ENCODE measurements around the gene AKR1D1. TPM values are rescaled to one million over a fixed set of nuclear protein-coding genes. Genes with fewer than 3 reads are reported as not detected.

AKR1D1 gene
- total RNA-seq, 1 donor from 2014 or later: not detected

- Histone ChIP-seq H3K27me3 (no peaks in the 10 kb centered on the region), H3K4me1 (no peaks in the 10 kb centered on the region), H3K27ac (no peak overlapping the region), H3K9me3 (no peaks in the 10 kb centered on the region), H3K4me3 (no peak overlapping the region), H3K36me3 (no peaks in the 10 kb centered on the region)
- TF ChIP-seq CTCF (IDR thresholded peaks at IDR 0.05): no peak
- ATAC-seq (no peak), DNase-seq (no peak)
- intact Hi-C loops (cut with DNase I): no loop called here
These were observed 20.0 kb downstream of the AKR1D1 start for GRCh38 chr7:138095972-138096935.

- H3K27me3 ChIP-seq: no peaks in the 10 kb centered on the region
- H3K4me3 ChIP-seq: no peak overlapping the region
- no peaks in the 10 kb centered on the region for H3K36me3 ChIP-seq
- ATAC-seq: no peak
- H3K27ac ChIP-seq: no peak overlapping the region
- intact Hi-C loops (cut with DNase I): no loop called here
- no peaks in the 10 kb centered on the region for H3K9me3 ChIP-seq
- H3K4me1 ChIP-seq: no peaks in the 10 kb centered on the region
- peak; percentile 25 for TF ChIP-seq CTCF (IDR thresholded peaks at IDR 0.05)
- DNase-seq: no peak
These were observed 20.9 kb downstream of the AKR1D1 start for GRCh38 chr7:138097064-138097741.

- Histone ChIP-seq H3K27ac (no peak overlapping the region), H3K4me1 (no peaks in the 10 kb centered on the region), H3K9me3 (no peaks in the 10 kb centered on the region), H3K27me3 (no peaks in the 10 kb centered on the region), H3K4me3 (no peak overlapping the region), H3K36me3 (no peaks in the 10 kb centered on the region)
- intact Hi-C loops (cut with DNase I): no loop called here
- no peak for TF ChIP-seq CTCF (IDR thresholded peaks at IDR 0.05)
- DNase-seq: no peak
- ATAC-seq: no peak
These were observed 23.6 kb downstream of the AKR1D1 start for GRCh38 chr7:138099813-138100212.

- H3K27ac ChIP-seq: no peak overlapping the region
- no peak overlapping the region for H3K4me3 ChIP-seq
- TF ChIP-seq CTCF (IDR thresholded peaks at IDR 0.05): no peak
- no peaks in the 10 kb centered on the region for H3K4me1 ChIP-seq
- intact Hi-C loops (cut with DNase I): no loop called here
- ATAC-seq (no peak), DNase-seq (no peak)
- H3K36me3 ChIP-seq: no peaks in the 10 kb centered on the region
- no peaks in the 10 kb centered on the region for H3K27me3 ChIP-seq
- H3K9me3 ChIP-seq: no peaks in the 10 kb centered on the region
These were observed 29.0 kb downstream of the AKR1D1 start for GRCh38 chr7:138105221-138105620.

GRCh38 chr7:138115047-138115446 lies 38.8 kb downstream of the AKR1D1 start:
- H3K4me1 ChIP-seq: no peaks in the 10 kb centered on the region
- H3K36me3 ChIP-seq: no peaks in the 10 kb centered on the region
- intact Hi-C loops (cut with DNase I): no loop called here
- TF ChIP-seq CTCF (IDR thresholded peaks at IDR 0.05): no peak
- H3K27me3 ChIP-seq: no peaks in the 10 kb centered on the region
- ATAC-seq: no peak
- no peak for DNase-seq
- H3K9me3 ChIP-seq: no peaks in the 10 kb centered on the region
- no peak overlapping the region for H3K27ac ChIP-seq
- H3K4me3 ChIP-seq: no peak overlapping the region
